ENCODE measurements around the gene BMPR1B. TPM values are rescaled to one million over a fixed set of nuclear protein-coding genes. Genes with fewer than 3 reads are reported as not detected.

BMPR1B gene
- total and polyA plus RNA-seq, 2 of the 4 experiments (the other 2 are of a cell fraction), result 0.24 to 0.90 TPM

- in situ Hi-C loops (cut with MboI; ENCODE audit: low sequenced_read_pairs) (no loop called here), intact Hi-C loops (cut with micrococcal nuclease) (no loop called here)
Observed at GRCh38 chr4:94782707-94783106, 25.0 kb downstream of the BMPR1B start.

More at GRCh38 chr4:94782707-94783106, 25.0 kb downstream of the BMPR1B start:
- H4K5ac ChIP-seq (ENCODE audit: low read depth, low read length), result no peak overlapping the region
- POLR2A ChIA-PET (ENCODE audit: unreplicated experiment), result no interaction called here
- H3K9ac ChIP-seq (ENCODE audit: low read depth, low read length), result no peak overlapping the region
- H3K4me1 ChIP-seq (ENCODE audit: control insufficient read depth, insufficient read depth, low read length), result no peaks in the 10 kb centered on the region
- no peak overlapping the region for H3K27ac ChIP-seq (ENCODE audit: insufficient read depth, low read length)
- no peak overlapping the region for H3K4me2 ChIP-seq (ENCODE audit: low read depth, low read length)
- no peak overlapping the region for H3K4me3 ChIP-seq (ENCODE audit: insufficient read depth, low read depth, low read length)
- TF ChIP-seq NFE2L2 (IDR thresholded peaks at IDR 0.05; ENCODE audit: low read depth, low read length) (no peak), ELK1 (IDR thresholded peaks at IDR 0.05; ENCODE audit: borderline replicate concordance, low read depth, low read length) (no peak), CTCF (conservative IDR thresholded peaks at IDR 0.05; ENCODE audit: low read depth, low read length) (no peak)
- H2BK120ac ChIP-seq (ENCODE audit: low read depth, low read length), result no peak overlapping the region
- H3K27me3 ChIP-seq (ENCODE audit: control insufficient read depth, insufficient read depth, low read length), result no peaks in the 10 kb centered on the region
- no TSS peak for BruUV-seq (replicated peaks)
- WGBS, 2 experiments (ENCODE audit: extremely low coverage in 2 of 2, insufficient read length in 1 of 2), result no CpG with 5 or more reads among the region's 1 CpG
- no peak overlapping the region for H2BK20ac ChIP-seq (ENCODE audit: low read depth, low read length)
- H2BK5ac ChIP-seq (ENCODE audit: low read depth, low read length, poor library complexity, severe bottlenecking), result no peak overlapping the region
- no peak overlapping the region for H2BK15ac ChIP-seq (ENCODE audit: low read depth, low read length)
- dilution Hi-C loops (cut with HindIII; ENCODE audit: low sequenced_read_pairs, unreplicated experiment), result no loop called here
- no peak overlapping the region for H4K91ac ChIP-seq (ENCODE audit: insufficient read depth, low read depth, low read length)
- no peak overlapping the region for H4K8ac ChIP-seq (ENCODE audit: low read depth in 2 of 2, low read length in 2 of 2)
- no peak overlapping the region for H3K56ac ChIP-seq (ENCODE audit: extremely low read depth, insufficient read depth, low read length)
- ATAC-seq (ENCODE audit: low read depth) (no peak), DNase-seq (no peak)
- no peak overlapping the region for H2AK5ac ChIP-seq (ENCODE audit: low read depth, low read length)
- no peaks in the 10 kb centered on the region for H3K79me1 ChIP-seq (ENCODE audit: low read depth in 1 of 2, low read length in 2 of 2)
- no peaks in the 10 kb centered on the region for H4K20me1 ChIP-seq (ENCODE audit: insufficient read depth, low read length)
- CTCF ChIA-PET, result no interaction called here
- no peaks in the 10 kb centered on the region for H3K9me1 ChIP-seq (ENCODE audit: insufficient read depth, low read length)
- no peak overlapping the region for H3K4ac ChIP-seq (ENCODE audit: low read depth, low read length)
- no peak overlapping the region for H3K23ac ChIP-seq (ENCODE audit: low read depth, low read length)
- no peak overlapping the region for H2AK9ac ChIP-seq (replicated peaks; ENCODE audit: low read depth, low read length, poor library complexity)
- no peak overlapping the region for H2AFZ ChIP-seq (replicated peaks; ENCODE audit: low read length, poor library complexity)
- H3K36me3 ChIP-seq (ENCODE audit: control insufficient read depth, insufficient read depth, low read length), result no peaks in the 10 kb centered on the region
- no peak overlapping the region for H3K14ac ChIP-seq (replicated peaks; ENCODE audit: low read depth, low read length)
- H3K9me3 ChIP-seq (ENCODE audit: control insufficient read depth, insufficient read depth, low read length), result peaks cover 2% of the 10 kb centered on the region; the same call in 1 of the 2 replicates
- H3K18ac ChIP-seq (ENCODE audit: low read depth, low read length), result no peak overlapping the region

Measured in IMR-90 (cell line).